HG03045 (cell line): ENCODE data around the gene VPS54.
"Not testable (repeated sequence)": the region's sequence is repeated elsewhere in the genome, so short reads cannot be mapped to it uniquely, and the experiment has no call there.

ENCODE experiments used
- ATAC-seq: cut with Tn5 transposase; IDR thresholded peaks from one replicate; pipeline ENCODE4 v1.9.1; 2021; ENCODE audit warnings: mild to moderate bottlenecking, moderate library complexity; ENCODE audit not compliant: unreplicated experiment

The VPS54 gene

DNA sequence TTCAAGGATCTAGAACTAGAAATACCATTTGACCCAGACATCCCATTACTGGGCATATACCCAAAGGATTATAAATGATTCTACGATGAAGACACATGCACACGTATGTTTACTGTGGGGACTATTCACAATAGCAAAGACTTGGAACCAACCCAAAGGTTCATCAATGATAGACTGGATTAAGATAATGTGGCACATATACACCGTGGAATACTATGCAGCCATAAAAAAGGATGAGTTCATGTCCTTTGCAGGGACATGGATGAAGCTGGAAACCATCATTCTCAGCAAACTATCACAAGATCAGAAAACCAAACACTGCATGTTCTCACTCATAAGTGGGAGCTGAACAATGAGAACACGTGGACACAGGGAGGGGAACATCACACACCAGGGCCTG lies 87.1 kb downstream of the VPS54 start:
- not testable (repeated sequence) for ATAC-seq

DNA sequence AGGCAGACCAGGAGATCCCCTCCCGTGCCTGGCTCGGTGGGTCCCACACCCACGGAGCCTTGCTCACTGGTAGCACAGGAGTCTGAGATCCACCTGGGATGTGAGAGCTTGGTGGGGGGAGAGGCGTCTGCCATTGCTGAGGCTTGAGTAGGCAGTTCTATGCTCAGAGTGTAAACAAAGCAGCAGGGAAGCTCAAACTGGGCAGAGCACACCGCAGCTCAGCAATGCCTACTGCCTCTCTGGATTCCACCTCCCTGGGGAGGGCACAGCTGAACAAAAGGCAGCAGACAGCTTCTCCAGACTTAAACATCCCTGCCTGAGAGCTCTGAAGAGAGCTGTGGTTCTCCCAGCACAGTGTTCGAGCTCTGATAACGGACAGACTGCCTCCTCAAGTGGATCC lies 92.4 kb downstream of the VPS54 start:
- no peak for ATAC-seq

DNA sequence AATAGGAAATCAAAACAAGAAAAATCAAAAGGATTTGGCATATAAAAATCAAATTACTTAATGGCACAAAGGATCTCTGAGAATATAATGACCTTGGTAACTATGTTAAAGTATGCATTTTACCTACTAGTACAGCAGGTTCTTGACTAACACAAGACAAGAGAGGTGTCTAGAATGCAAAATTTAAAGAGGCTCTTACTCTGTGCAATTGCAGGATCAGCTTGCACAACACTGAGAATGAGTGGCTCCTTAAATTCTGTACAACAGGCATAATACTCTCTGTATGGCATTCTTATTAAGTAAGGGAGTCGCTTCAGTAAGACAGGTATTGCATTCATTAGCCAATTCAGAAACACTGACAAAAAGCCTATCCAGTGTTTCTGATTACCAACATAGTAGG lies 104.9 kb downstream of the VPS54 start:
- no peak for ATAC-seq

DNA sequence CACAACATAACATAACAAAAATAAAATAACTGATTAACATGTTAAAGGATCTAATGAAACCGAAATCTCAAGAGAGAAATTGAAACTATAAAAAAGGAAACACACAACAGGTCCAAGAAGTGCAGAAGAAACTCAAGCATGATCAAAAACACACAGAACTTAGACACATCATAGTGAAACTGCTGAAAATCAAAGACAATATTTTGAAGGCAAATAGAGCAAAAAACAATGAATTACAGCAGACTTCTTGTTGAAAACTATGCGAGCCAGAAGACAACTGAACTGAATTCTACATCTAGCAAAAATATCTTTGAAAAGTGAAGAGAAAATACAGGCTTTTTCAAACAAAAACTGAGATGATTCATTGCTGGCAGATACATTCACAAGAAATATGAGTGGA lies 116.2 kb downstream of the VPS54 start:
- no peak for ATAC-seq

DNA sequence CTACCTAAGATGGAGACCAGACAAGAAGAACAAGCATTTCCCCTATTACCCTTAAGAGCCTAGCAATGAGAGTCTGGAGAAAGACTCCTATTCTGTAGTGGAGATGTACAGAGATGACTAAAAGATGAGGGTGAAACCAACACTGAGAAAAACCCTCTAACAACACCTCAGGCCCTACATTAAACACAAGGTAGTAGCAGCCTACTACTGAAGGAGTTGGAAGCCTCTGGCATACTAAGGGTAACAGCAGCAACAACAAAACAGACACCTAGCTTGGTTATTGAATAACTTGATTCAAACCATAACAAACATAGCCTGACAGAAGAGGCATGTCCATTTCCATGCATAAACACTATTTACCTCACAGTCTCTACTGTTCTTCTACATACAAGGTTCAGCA lies 117.1 kb downstream of the VPS54 start:
- ATAC-seq, result no peak

DNA sequence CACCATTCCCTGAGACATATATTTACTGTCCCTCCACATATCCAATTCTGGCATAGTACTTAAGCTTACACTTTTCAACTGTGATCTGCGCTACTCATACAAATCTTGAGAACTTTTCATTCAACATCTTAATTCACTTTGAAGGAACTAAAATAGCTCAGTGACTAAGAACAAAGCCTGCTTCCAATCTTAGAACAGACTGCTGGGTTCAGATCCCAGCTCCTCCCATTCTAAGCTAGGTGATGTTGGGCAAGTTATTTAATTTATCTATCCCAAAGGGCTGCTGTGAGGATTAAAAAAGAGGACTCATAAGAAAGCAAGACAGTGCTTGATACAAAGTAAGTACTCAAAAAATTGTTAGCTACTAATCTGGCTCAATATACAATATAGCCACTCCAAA lies 119.6 kb downstream of the VPS54 start:
- ATAC-seq, result no peak

DNA sequence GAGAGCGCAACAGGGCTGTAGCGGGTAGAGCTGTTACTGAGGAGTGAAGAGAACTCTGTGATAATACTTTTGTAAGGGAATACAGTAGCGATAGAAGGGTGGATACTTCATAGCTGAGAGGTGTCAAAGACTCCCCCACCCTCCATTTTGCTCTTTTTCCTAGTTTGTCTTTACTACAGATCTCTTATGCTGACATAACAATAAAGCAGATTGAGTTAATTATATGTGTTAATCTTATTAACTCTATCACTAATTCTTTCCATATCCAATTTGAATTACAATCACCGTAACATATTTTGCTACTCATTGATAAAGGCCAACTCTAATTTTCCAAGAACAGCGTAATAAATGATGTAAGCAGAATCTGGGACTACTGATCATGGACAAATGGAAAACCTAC lies 120.4 kb downstream of the VPS54 start:
- no peak for ATAC-seq

DNA sequence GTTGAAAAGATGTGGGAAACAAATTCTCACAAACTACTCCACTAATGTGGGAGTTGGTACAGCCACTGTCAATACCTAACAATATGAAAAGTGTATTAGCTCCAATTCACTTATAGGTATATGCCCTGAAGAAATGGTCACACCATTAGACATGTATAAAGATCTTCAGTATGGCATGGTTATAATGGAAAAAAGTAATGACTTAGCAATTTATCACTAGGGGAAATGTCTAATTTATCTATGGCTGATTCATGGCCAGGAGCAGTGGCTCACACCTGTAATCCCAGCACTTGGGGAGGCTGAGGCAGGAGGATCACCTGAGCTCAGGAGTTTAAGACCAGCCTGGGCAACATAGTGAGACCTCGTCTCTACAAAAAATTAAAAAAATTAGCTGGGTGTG lies 125.1 kb downstream of the VPS54 start:
- ATAC-seq, result no peak

DNA sequence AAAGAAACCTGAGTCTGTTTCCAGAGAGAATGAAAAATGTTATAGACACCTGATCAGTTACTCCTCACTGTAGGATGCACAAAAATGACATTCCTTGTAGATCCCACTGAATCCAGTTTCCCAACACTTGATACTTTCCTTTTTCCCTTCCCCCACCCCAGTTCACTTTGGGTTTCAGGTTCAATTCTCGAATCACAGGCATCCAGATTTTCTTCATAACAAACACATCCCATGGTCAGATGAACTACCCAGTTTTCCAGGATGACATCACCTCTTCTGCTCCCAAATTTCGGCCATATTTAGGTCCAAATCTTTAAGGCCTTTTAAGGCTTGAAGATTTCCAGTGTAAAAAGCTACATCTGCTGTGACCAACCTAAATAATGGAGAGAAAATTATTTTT lies 126.1 kb downstream of the VPS54 start:
- ATAC-seq, result no peak

DNA sequence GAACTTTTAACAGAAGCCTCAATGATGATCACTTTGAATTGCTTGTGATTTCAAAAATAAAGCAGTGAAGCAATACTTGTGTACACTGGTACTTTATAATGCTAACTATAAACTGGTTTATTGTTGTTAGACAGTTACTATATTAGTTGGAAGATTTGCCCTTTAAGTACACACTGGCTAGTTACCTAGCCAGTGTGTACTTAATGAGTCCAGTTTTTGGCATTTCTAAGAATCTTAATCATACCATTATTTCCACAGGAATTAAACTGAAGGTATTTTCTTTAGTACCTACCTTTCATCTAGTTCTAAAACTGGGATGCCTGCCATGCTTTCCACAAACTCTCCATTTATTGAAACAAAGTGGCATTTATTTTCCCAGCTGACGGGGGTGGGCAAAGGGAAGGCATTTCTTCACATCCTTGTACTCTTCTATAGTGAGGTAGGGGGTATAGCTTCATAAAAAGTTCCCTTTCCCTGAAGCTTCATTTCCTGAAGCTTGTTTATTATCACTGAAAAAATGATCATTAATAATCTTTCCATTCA lies 127.7 kb downstream of the VPS54 start:
- no peak for ATAC-seq

DNA sequence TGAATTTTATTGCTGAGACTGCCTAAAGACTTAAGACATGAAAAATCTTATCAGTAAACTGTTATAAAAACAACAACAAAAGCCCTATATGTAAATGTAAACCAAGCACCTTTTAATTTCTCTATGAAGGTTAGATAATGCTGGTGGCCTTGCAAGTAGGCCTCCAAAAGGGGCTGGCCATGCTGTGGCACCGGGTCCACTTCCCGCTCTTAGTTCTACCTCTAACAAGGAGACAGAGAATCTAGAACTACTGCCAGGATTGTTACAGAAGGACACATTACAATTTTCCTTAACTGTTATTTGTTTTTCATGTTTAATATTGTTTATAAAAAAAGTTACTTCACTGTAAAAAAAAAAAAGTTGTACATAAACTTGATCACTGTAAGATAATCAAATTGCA lies 128.6 kb downstream of the VPS54 start:
- ATAC-seq, result no peak

DNA sequence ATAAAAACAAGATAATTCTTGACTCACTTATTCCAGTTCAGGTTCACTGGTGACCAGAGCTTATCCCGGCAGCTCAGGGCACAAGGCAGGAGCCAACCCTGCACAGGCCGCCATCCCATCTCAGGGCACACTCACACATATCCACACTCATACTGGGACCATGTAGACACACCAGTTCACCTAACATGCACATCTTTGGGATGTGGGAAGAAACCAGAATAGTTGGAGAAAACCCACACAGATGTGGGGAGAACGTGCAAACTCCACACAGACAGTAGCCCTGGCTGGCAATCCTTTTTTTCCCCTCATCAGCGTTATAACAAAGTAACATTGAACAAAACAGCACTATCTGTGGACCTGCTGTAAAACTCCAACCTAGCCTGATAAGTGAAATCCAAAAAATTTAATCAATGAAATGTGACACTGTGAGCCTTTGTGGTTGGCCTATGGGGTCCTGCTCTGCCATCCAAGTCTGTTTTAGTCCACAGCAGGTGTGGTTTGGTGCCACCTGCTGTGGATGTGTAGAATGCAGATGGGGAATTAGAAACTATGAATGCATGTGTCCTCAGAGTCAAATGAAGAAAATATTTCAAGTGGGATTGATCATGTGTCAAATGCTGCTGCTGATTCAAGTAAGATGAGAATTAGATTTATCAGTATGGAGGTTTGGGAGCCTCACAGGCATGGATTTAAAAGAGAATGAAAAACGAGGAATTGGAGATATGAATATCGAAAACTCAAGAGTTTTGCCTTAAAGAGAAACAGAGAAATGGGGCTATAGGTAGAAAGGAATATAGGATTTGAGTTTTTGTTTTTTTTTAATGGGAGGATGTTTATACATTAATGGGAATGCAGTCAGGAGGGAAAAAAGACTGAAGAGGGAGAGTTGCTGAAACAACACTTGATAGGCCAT lies 130.5 kb downstream of the VPS54 start:
- ATAC-seq, result peak; percentile 62

DNA sequence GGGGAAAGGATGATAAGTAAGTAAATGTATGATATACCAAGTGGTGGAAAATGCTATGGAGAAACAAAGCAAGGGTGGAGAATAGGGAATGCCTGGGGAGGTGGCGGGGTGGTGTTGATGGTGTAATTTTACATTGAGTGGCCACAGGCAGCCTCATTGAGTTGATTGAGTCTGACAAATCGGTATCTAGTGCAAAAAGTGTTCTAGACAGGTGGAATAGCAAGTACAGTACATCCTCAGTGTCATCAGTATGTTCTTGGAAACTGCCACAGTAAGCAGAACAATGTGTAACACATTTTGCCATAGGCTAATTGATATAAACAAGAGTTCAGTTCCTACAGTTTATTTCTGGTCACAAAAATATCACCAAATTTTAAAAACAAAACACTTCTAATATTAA lies 131.2 kb downstream of the VPS54 start:
- ATAC-seq, result no peak

DNA sequence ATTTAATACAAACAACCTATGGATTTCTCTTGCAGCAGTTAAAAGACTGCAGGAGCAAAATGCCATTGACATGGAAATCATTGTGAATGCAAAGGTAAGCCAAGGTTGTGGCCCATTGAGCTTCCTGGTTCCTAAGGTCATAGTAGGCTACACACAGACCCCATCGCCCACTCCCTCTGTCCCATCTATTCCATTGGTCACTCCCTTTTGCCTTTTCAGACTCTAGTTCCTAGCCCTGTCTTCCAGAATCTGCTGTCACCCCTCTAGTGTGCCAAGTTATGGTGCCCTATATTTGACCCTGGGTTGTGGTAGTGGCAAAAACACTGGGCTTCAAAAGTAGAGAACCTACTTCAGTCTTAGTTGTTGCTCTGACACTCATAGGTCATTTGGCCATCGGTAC lies 132.8 kb downstream of the VPS54 start:
- ATAC-seq, result no peak

DNA sequence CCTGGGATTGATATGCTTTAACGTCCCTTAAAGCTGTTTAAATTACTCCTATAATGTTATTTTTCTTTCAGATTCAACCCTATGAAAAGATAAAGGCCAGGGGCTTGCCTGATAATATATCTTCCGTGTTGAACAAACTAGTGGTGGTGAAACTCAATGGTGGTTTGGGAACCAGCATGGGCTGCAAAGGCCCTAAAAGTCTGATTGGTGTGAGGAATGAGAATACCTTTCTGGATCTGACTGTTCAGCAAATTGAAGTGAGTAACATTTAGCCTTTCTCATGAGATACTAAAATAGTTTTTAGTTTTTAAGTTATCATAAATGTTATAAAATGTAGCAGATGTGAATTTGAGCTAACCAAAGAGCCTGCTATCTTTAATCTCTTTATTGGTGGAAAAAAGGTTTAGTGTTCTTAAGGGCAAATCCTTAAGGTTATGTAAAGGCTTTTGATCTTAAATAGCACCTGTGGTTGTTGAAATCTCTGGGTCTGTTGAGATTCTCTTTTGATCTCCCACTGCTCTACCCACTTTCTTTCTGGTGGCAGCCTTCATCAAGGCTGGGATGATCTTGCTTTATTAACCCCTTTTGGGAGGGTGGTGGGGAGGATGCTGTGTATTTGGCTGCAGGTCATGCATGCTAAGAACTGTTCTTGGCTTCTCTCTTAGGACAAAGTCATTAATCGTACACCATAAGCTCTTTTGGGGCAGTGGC lies 136.7 kb downstream of the VPS54 start:
- no peak for ATAC-seq

DNA sequence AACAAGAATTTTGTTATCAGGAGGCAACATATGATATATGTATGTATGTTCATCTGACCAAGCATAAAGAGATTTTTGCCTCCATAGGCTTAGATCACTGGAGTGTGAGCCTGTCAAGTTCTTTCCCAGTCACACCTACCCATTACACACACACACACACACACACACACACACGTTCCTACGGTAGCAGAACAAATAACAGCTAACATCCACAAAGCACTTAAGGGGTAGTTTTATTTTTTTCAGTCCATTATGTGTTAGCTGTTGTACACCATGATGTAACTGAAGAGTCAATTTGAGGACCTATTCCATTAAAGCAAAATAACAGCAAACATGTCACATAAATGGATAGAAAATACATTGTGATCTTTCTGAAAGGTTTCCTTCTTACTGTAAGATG lies 138.0 kb downstream of the VPS54 start:
- no peak for ATAC-seq

DNA sequence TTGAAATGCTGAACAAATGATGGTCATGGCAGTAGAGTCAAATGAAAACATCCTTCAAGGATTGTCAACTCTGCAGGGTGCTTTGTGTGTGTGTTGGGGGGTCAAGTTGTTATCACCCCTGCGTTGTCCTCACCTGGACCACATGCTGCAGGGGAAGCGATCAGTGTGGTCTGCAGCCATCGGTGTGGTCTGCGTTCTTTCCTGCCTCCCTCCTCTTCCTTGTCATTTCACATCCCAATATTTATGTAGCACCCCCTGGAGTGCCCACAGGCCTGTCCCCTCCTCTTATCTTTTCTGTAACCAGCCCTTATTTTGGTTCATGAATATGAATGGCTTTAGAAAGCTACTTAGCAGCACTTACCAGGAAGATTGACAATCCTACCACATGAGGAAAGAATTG lies 138.6 kb downstream of the VPS54 start:
- ATAC-seq, result no peak

DNA sequence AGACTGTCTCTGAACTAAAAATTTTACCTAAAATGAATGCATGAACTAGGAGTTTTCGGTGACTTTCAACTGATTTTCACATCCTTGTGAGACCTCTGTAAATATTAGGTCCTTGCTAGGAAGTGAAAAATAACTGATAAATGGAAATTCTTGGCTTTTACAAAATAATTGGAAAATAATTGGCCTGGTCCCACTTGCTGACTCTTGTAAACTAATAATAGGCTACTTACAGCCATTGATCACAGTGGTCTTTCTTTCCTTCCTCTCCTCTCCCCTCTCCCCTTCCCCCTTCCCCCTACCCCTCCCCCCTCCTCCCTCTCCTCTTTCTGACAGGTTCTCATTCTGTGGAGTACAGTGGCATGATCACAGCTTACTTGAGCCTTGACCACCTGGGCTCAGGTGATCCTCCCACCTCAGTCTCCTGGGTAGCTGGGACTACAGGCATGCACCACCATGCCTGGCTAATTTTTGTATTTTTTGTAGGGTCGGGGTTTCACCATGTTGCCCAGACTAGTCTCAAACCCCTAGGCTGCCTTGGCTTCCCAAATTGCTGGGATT lies 139.3 kb downstream of the VPS54 start:
- no peak for ATAC-seq

DNA sequence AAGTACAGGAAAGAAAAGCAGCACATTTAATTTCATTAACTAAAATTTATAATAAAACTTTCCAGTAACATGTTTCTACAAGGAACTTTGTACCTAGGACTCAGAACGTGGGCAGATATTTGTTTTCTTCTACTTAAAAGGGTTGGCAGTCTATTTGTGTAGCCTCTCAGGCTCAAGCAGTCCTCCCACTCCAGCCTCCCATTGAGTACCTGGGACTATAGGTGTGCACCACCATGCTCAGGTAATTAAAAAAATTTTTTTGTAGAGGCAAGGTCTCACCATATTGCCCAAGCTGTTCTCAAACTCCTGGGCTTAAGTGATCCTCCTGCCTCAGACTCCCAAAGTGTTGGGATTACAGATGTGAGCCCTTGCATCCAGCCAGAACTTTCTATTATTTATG lies 140.7 kb downstream of the VPS54 start:
- ATAC-seq, result no peak

DNA sequence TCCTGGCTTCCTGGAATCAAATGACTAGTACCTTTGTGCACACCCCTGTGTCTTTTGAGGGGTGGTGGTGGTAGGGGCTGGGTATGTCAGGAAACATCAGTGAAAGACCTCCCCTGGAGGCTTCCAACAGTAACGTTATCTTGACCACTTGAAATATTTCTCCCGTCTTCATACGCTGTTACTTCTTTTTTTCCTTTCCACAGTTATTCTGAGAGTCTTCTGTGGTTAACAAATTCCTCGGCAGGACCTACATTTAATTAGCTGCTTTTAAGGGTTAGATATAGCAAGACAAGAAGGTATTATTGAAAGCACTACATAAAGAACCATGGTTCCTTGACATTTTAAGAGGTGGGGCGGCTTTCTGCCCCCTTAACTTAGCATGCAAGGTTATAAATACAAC lies 142.9 kb downstream of the VPS54 start:
- ATAC-seq, result no peak

DNA sequence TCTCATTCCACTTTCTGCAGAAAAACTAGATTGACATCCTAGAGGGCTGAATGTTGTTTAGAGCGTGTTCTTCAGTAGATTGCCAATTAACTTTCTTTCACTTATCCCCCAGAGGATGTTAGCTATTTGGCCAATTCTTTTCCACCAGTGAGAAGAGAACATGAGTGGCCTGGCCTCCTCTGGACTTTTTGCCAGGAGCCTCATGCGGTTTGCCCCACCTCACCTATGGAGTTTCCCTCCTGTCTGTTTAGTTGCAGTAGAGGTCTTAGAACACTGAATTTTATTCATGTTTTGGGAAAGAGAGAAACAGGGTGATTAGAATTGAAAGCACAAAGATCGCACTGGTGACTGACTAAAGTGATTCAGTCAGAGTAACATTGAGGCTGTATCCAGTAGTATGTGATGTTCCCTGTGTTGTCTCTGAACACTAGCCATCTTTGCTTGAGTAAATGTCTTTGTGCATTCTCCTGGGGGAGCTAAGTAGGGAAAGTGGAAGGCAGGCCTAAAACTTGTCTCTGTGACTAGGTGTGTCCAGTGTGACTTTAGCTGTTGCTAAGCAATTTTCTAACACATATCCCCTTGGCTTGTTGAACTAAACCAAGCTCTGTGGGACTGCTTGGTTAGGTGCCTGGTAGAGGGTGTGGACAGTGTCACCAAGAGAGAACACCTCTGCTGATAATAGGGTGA lies 143.5 kb downstream of the VPS54 start:
- no peak for ATAC-seq
